Ammon's horn (tissue), 1 donor: ENCODE results near the gene CASQ2.

Source experiments
- DNase-seq: peaks from one replicate; pipeline ENCODE4 v3.0.0-alpha.2; 2016; ENCODE audit warnings: low spot score

The CASQ2 gene

GRCh38 chr1:115768549-115768948, at the start of gene CASQ2:
Gene CASQ2 (minus strand): TSS chr1:115768714. CDS start chr1:115768541, 173 bp downstream.
- no peak for DNase-seq

GRCh38 chr1:115815694-115816093, 47.2 kb upstream of the CASQ2 start:
- no peak for DNase-seq

GRCh38 chr1:115814685-115815398, 46.3 kb upstream of the CASQ2 start:
- no peak for DNase-seq

GRCh38 chr1:115813727-115814126, 45.2 kb upstream of the CASQ2 start:
- DNase-seq: no peak

GRCh38 chr1:115811140-115811828, 42.8 kb upstream of the CASQ2 start:
- no peak for DNase-seq

- DNase-seq: no peak
Observed at GRCh38 chr1:115810609-115811008, 42.1 kb upstream of the CASQ2 start.

GRCh38 chr1:115809847-115810246, 41.3 kb upstream of the CASQ2 start:
- no peak for DNase-seq

- no peak for DNase-seq
Observed at GRCh38 chr1:115809076-115809475, 40.6 kb upstream of the CASQ2 start.

- peak; percentile 77 for DNase-seq
Observed at GRCh38 chr1:115807723-115808122, 39.2 kb upstream of the CASQ2 start.

- DNase-seq: no peak
Observed at GRCh38 chr1:115805597-115805996, 37.1 kb upstream of the CASQ2 start.

GRCh38 chr1:115802416-115802815, 33.9 kb upstream of the CASQ2 start:
- no peak for DNase-seq

GRCh38 chr1:115797486-115797885, 29.0 kb upstream of the CASQ2 start:
- no peak for DNase-seq

GRCh38 chr1:115796897-115797296, 28.4 kb upstream of the CASQ2 start:
- DNase-seq: no peak

GRCh38 chr1:115796036-115796435, 27.5 kb upstream of the CASQ2 start:
- no peak for DNase-seq

- no peak for DNase-seq
Observed at GRCh38 chr1:115794976-115795639, 26.6 kb upstream of the CASQ2 start.

GRCh38 chr1:115793162-115793561, 24.6 kb upstream of the CASQ2 start:
- DNase-seq: no peak

- DNase-seq: no peak
Observed at GRCh38 chr1:115791816-115792215, 23.3 kb upstream of the CASQ2 start.

- no peak for DNase-seq
Observed at GRCh38 chr1:115790846-115791245, 22.3 kb upstream of the CASQ2 start.

- no peak for DNase-seq
Observed at GRCh38 chr1:115790356-115790755, 21.8 kb upstream of the CASQ2 start.

GRCh38 chr1:115783311-115783710, 14.8 kb upstream of the CASQ2 start:
- DNase-seq: no peak

- no peak for DNase-seq
Observed at GRCh38 chr1:115782571-115783281, 14.2 kb upstream of the CASQ2 start.

- DNase-seq: no peak
Observed at GRCh38 chr1:115781851-115782250, 13.3 kb upstream of the CASQ2 start.
